GM12865 (cell line): Measurements from ENCODE around the gene VKORC1.

Experiments
- DNase-seq: peaks from one replicate; pipeline ENCODE4 v3.0.0; 2010; ENCODE audit warnings: low read depth
- H3K4me3 ChIP-seq: 2 replicates; pipeline ENCODE4 v1.5.1; 2011; ENCODE audit warnings: mild to moderate bottlenecking, low read depth, low read length, control low read depth
- CTCF ChIP-seq: IDR thresholded peaks from 2 replicates; pipeline ENCODE4 v1.5.1; 2011; ENCODE audit warnings: low read length, control low read depth, low read depth, inconsistent platforms; ENCODE audit not compliant: insufficient read depth; ENCODE audit errors: missing control alignments

The VKORC1 gene

GRCh38 chr16:31117384-31118222 lies 23.0 kb upstream of the VKORC1 start, which contains the start of gene KAT8:
Gene KAT8, plus strand, starts transcription at chr16:31117664. Its CDS starts 18 bp downstream, at chr16:31117682.
- peak; percentile 98 for DNase-seq
- peak within 1 kb of the TSS; percentile 86 for H3K4me3 ChIP-seq
- no peak for TF ChIP-seq CTCF

- no peak for DNase-seq
- no peak for TF ChIP-seq CTCF
- no peak overlapping the region for H3K4me3 ChIP-seq
Measured at GRCh38 chr16:31114468-31114867, 19.9 kb upstream of the VKORC1 start.

GRCh38 chr16:31113121-31114120 lies 18.8 kb upstream of the VKORC1 start:
- H3K4me3 ChIP-seq, result no peak overlapping the region
- no peak for TF ChIP-seq CTCF
- DNase-seq, result no peak

DNA sequence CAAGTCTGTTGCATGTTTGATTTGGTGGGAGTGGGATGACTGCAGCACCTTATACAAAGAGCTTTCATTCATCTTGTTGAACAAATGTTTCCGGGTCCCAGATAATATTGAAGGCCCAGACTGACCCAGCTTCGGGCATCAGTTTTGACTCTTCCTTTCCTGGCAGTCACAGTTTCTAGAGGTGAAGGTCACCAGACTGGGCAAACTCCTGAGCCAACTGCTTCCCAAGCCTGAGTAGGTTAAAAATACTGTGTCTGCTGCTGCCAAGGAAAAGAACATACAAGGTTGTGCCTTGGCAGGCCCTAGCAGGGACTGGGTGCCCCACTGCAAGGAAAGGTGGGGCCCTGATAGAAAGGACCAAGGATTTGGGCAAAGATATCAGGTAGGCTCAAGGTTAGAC lies 18.1 kb upstream of the VKORC1 start:
- no peak for TF ChIP-seq CTCF
- H3K4me3 ChIP-seq, result no peak overlapping the region
- DNase-seq, result no peak

DNA sequence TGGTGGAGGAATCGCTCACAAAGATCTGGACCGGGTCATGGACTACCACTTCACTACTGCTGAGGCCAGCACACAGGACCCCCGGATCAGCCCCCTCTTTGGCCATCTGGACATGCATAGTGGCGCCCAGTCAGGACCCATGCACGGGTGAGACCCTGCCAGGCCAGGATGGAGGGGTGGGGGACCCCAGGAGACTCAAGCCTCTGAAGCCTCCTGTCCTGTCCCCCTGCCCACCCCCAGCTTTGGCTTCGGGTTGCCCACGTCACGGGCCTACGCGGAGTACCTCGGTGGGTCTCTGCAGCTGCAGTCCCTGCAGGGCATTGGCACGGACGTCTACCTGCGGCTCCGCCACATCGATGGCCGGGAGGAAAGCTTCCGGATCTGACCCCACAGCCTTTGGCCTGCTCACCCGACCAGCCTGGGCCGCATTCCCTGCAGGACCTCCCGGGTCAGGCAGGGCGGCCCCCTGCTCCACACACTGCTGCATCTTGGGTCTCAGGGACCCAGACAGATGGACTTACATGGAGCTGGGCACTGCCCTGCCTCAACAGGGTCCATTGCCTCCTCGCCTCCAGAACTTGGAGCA lies 17.4 kb upstream of the VKORC1 start:
- no peak for DNase-seq

More for the DNA sequence above, 17.4 kb upstream of the VKORC1 start:
- H3K4me3 ChIP-seq, result no peak overlapping the region
- no peak for TF ChIP-seq CTCF
